Measurements from ENCODE around the gene RAD23A.
"Not testable (repeated sequence)": the region's sequence is repeated elsewhere in the genome, so short reads cannot be mapped to it uniquely, and the experiment has no call there.

The RAD23A gene

DNA sequence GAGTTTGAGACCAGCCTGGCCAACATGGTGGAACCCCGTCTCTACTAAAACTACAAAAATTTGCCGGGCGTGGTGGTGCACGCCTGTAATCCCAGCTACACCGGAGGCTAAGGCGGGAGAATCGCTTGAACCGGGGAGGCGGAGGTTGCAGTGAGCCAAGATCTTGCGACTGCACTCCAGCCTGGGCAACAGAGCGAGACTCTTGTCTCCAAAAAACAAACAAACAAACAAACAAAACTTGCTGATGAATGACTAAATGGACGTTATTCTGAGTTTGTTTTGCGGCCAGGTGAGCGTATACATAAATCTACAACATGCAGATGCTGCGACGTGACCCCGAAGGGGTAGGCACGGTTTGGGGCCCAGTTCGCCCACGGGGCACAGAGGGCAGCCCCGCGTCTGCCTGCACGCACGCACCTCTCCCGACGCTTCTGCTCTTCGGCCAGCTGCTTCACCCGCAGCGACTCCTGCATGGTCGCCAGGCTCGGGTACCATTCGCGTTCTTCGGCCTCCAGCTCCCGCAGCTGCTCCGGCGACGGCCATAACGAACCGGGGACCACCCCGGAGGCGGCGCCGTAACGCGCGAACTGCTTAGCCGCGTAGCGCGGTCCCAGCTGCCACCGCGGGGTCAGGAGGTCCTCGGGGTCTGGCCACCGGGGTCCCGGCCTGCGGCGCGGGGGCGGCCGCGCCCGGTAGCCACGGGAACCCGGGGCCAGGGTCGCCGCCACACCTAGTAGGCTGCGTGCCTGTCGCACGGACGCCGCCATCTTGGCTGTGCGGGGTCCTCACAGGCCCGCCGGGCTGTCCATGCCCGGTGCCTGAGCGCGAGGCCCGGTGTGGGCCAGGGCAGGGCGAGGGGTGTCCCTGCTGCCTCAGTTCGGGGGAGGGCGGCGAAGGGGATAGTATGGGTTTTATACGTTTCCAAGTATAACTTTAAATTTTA lies 11.1 kb downstream of the RAD23A start, which contains the start of gene GADD45GIP1:
TSS of gene GADD45GIP1 (minus strand) at position 778 of the 943 bp plus-strand sequence. CDS start at position 767, 11 bp downstream.
- peak; percentile 80 for DNase-seq

GRCh38 chr19:12957389-12957952 lies 11.8 kb downstream of the RAD23A start:
- not testable (repeated sequence) for DNase-seq

GRCh38 chr19:12959481-12959880 lies 13.8 kb downstream of the RAD23A start:
- no peak for DNase-seq

DNA sequence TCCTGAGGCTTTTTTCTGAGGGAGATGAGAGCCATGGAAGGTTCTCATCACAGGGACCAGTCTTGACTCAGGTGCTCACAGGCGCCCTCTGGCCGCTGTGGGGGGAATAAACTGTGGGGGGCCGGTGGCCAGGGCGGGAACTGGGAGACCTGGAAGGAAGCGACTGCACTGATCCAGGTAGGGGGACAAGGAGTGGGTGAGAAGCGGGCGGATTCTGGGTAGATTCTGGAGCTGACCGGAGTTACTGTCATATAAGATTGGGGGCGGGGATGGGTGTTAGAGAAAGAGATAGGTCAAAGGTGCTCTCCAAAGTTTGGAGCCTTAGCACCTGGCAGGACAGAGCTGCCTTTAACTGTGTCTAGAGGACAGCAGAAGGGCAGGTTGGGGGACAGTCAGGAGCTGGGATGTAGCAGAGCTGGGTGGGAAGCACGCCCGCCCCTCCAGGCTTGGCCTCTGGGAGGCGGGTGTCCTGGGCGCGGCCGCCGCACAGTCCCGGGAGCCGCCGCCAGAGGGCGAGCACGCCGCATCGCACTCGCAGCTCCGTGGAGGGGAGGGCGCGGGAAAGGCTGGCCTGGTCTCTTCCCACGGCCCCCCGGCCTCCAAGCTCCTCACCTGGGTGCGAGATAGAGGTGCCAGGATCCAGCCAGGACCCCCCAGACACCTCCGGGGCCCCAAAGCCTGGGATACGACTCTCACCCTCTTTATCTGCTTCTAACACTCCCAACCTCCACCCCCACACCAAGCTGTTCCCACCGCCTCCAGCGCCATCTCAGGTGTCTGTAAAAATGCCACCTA lies 19.6 kb downstream of the RAD23A start:
- peak; percentile 73 for DNase-seq

DNA sequence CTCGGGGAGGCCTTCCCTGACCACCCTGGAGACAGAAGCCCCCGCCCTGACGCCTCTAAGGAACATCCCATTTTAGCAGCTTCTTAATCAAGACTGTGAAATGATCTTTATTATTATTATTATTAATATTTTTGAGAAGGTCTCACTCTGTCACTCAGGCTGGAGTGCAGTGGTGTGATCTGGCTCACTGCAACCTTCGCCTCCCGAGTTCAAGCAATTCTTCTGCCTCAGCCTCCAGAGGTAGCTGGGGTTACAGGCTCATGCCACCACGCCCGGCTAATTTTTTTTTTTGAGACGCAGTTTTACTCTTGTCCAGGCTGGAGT lies 20.1 kb downstream of the RAD23A start:
- no peak for DNase-seq

GRCh38 chr19:12967907-12968306 lies 22.2 kb downstream of the RAD23A start:
- DNase-seq: no peak

GRCh38 chr19:12969292-12969988 lies 23.8 kb downstream of the RAD23A start, which contains the start of gene DAND5:
Gene DAND5, plus strand, starts transcription at chr19:12969576. Its CDS starts 85 bp downstream, at chr19:12969661.
- no peak for DNase-seq

- no peak for DNase-seq
Measured at GRCh38 chr19:12970070-12970820, 24.6 kb downstream of the RAD23A start.

DNA sequence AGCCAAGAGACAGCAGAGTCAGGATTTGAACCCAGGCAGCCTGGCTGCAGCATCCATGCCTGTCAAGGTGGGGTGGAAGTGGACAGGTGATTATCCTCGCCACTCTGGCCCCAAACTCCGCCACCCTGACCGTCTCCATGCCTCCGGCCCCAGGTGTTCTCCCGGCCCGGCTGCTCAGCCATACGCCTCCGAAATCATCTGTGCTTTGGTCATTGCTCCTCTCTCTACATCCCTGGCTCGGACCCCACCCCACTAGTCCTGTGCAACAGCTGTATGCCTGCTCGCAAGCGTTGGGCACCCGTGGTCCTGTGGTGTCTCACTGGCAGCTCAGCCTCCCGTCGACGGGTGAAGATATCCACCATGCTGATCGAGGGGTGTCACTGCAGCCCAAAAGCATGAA lies 27.6 kb downstream of the RAD23A start:
- no peak for DNase-seq

DNA sequence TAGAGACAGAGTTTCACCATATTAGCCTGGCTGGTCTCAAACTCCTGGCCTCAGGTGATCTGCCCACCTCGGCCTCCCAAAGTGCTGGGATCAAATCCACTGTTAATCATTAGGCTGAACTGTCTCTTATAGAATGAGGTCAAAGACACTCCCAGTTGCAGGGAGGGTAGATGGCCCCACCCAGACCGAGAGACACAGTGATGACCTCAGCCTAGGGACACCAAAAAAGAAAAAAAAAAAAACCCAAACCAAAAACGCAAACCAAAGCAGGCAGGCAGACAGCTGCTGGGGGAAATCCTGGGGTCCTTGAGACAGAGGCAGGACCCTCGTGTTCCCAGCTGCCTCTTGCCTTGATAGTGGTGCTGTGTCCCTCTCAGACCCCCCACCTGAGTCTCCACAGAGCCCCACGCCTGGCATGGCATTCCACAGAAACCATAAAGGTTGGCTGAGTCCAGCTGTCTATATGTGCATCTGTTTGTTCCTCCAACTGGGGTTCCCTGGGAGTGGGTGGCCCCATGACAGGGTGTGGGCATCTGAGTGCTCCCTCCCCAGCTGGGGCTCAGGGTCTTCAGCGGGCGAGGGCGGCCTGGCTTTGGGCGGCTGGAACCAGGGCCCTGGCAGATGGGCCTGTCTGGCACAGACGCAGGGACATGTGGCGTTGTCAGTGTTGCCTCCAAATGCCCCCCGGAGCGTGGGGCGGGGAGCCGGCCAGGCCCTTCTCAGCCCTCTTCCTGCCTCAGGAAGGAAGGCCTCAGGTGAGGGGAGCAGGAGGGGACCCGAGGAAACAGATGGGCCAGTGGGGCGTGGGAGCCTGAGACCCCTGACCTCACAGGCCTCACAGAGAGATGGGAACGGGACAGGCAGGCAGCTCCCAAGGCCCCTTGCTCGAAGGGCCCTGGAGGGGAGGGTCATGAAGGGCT lies 28.9 kb downstream of the RAD23A start:
- DNase-seq: no peak

DNA sequence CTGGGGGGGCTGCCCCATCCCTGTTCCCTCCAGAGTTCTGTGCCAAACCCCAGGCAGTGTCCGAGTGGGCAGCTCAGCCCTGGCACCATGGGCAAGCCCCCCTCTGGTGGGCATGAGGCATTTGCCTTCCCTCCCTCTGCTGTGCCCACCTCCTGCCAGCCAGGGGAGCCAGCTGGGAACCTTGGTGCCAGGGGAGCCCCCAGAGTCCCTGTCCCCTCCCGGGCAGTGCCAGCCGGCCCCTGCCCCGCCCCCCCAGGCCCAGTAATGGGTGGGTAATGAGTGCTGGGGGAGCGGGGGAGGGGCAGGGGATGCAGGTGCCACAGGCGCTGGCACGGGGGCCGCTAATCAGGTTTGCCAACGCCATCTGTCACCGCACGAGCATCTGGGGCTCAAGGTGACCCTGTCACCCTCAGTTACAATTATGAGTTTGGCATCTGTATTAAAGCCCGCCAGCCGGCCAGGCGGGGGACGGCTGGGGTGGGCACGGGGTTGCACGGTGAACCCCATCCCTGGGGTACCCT lies 29.6 kb downstream of the RAD23A start:
- no peak for DNase-seq

DNA sequence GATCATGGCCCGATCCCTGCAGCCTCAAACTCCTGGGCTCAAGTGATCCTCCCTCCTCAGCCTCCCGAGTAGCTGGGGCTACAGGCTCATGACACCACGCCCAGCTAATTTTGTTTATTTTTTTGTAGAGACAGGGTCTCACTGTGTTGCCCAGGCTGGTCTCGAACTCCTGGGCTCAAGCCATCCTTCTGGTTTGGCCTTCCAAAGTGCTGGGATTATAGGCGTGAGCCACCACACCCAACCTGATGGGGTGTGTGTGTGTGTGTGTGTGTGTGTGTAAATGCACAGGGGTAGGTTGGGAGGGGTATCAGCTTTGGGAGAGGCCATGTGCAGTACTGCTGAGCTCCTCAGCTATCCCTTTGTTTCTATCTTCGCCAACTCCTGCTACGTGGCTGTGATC lies 30.4 kb downstream of the RAD23A start:
- not testable (repeated sequence) for DNase-seq

DNA sequence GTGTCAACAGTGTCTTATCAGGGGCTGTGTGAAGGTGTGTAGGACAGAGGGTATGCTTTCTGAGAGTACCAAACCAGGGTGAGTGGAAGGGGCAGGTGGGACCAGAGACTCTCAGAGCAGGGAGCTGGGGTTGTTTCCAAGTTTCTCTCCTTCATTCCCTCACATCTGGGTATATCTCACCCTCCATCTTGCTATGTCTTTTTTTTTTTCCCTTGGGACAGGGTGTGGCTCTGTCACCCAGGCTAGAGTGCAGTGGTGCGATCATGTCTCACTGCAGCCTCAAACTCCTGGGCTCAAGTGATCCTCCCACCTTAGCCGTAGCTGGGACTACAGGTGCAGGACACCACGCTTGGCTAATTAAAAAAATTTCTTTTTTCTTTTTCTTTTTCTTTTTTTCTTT lies 34.3 kb downstream of the RAD23A start:
- DNase-seq: no peak

GRCh38 chr19:12982648-12983047 lies 37.0 kb downstream of the RAD23A start:
- DNase-seq: no peak

GRCh38 chr19:12983091-12983490 lies 37.4 kb downstream of the RAD23A start:
- DNase-seq: no peak

GRCh38 chr19:12983542-12984142 lies 38.0 kb downstream of the RAD23A start:
- DNase-seq: peak; percentile 75

- no peak for DNase-seq
Measured at GRCh38 chr19:12984143-12984627, 38.5 kb downstream of the RAD23A start.

DNA sequence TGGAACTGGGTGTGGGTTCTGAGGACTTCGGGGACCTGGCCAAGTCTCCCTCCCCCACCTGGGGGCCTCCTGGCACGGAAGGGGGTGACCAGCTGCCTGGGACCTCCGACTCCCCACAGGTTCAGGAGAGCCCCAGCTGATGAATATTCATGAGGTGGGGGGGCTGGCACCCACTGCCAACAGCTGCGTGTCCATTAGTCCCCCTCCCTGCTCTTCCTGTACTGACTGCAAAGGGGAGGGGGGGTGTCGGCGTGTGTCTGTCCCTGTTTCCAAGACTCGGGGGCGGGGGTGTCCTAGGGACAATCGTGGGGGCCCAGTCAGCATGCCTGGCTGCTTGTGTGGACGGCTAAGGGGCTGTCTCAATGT lies 39.0 kb downstream of the RAD23A start:
- no peak for DNase-seq

DNA sequence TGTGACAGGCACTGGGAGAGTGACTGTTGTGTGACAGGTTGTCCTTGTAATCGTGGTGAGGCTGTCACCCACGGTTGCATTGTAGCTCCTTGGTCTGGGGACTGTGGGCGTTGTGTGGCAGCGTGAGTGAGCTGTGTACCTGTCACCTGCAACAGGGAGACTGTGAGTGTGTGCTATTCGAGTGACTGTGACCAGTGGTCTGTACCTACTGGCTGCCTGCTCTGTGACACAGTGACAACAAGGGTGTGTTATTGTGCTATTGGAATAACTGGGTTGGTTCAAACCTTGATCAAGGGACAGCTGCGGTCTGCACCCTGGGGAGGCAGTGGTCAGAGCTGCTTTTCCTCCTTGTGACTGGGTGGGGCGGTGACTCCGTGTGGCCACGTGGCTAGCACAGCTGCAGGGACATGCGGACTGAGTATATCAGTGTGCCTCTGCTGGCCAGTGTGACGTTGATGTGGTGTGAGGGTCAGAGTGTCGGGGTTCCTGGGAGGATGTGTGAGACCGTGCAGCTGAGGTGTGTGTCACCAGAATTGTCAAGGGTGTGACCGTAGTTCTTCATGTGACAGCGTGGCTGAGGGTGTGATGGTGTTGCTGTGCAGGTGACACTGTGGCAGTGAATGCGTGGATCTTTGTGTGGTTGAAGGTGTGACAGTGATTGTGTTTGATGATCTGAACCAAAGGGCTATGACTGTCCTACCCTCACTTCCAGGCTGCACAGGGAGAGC lies 39.6 kb downstream of the RAD23A start:
- no peak for DNase-seq

Data from activated effector memory CD4-positive, alpha-beta T cell treated with Interleukin-2 at 50 U/mL for 16 hours (primary cell).